Measurements from ENCODE around the gene LBHD1.
A peak's percentile ranks its signal among the peaks of the same experiment; 100 is the strongest.
"Not testable (repeated sequence)": the region's sequence is repeated elsewhere in the genome, so short reads cannot be mapped to it uniquely, and the experiment has no call there.

The LBHD1 gene

DNA sequence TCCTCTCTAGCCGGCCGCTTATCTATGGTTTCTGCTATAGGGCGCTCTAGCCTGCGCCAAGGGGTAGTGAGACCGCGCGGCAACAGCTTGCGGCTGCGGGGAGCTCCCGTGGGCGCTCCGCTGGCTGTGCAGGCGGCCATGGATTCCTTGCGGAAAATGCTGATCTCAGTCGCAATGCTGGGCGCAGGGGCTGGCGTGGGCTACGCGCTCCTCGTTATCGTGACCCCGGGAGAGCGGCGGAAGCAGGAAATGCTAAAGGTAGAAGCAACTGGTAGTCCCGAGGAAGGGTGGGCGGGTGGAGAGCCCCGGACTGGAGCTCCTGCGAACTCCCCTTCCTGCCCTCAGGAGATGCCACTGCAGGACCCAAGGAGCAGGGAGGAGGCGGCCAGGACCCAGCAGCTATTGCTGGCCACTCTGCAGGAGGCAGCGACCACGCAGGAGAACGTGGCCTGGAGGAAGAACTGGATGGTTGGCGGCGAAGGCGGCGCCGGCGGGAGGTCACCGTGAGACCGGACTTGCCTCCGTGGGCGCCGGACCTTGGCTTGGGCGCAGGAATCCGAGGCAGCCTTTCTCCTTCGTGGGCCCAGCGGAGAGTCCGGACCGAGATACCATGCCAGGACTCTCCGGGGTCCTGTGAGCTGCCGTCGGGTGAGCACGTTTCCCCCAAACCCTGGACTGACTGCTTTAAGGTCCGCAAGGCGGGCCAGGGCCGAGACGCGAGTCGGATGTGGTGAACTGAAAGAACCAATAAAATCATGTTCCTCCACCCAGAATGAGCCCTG lies at the start of gene LBHD1, which contains the start of gene UQCC3:
Gene LBHD1, minus strand, starts transcription at position 660 of the 782 bp plus-strand sequence. CDS start 2,236 bp downstream, outside the sequence.
Gene UQCC3, plus strand, starts transcription at position 66 of the 782 bp plus-strand sequence. Its CDS starts 73 bp downstream, at position 139.
- peak; percentile 71 for DNase-seq

DNA sequence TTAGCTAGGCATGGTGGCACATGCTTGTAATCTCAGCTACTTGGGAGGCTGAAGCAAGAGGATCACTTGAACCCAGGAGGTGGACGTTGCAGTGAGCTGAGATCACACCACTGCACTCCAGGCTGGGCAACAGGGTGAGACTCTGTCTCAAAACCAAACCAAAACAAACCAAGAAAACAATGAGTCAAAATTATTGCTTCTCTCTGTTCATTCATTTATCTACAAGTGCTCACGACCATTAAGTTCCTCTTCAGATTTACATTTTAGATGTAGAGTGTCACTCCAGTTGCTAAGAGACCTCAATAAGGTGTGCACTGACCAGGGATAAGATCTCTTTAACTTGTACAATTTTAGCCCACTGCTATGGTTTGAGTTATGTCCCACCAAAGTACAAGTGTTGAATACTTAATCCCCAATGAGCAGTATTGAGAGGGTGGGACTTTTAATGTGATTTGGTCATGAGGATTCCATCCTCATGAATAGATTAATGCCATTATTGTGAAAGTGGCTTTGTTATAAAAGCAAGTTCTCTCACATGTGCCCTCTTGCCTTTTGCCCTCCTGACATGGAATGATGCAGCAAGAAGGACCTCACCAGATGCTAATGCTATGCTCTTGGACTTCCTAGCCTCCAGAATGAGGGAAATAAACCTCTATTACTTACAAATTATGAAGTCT lies 47.4 kb upstream of the LBHD1 start:
- no peak for DNase-seq

DNA sequence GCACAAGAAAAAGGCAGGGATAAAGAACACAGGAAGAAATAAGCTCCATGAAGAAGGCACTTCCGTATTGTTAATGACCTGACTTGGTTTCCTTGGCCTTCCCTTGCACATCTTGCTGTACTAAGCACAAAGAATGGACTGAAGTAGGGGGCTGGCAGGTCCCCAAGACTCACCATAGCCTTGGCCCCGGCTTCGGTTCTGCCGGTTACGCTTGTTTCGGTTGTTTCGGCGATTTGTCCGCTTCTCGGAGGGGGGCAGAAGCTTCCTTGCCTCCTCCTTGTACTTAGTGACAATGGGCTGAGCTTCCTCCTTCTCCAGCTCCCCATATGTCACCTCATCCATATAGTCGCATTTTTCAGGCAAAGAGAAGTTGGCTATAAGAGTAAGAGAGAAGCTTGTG lies 44.7 kb upstream of the LBHD1 start:
- DNase-seq: no peak

DNA sequence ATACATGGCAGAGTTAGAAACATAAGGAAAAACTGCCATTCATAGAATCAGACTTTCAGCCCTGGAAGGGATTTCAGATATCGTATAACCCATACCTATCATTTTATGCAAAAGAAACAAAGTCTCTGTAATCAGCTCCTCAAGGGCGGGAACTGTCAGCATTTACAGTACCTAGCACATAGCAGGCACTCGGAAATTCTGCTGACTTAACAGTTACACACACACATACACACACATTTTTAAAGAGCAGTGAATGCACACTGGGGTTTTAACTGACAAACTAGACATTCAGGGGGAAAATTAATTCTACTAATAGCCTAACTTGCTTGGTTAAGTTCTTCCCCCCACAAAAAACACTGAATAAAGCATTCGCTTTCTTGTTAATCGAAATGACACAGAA lies 44.1 kb upstream of the LBHD1 start:
- no peak for DNase-seq

DNA sequence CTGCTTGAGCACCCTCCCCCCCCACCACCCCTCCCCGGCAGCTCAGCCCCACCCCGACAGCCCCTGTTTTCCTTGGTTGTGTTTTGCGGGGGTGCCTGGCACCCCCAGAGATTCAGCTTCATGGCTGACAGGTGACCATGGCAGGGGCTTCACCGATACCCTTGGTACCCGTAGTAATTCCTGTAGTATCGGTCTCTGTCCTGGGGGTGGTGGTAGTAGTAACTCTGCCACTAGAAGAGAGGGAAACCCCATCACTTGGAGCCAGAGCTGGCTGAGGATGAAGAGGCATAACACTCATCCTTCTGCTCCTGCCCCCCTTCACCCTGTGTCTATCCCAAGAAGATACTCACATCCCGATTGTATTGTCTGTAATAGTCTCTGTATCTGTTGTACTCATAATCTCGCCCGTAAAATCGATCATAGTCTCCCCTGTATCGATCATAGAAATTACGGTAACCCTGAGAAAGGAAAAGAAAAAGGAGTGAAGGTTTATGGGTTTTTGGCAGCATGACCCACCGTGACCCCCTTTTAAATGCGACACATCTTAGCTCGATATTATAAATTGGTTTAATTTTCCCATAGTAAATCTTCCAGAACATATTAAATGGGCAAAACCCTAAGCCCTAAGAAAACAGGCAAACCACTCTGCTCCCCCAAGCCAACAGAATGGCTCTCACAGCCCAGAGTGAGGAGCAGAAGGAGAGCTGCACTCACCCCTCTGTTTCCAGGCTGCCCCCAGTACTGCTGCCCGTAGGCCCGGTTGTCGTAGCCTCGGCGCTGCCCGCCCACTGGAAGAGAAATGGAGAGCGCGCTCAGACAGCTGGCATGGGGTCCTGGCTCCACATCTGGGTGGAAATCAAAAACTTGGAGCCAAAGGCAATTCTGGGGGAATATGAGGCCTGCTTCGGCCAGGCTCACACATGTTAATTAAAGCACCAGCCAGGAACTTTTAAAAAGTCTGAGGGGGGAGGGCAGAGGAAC lies 43.4 kb upstream of the LBHD1 start:
- DNase-seq: no peak

DNA sequence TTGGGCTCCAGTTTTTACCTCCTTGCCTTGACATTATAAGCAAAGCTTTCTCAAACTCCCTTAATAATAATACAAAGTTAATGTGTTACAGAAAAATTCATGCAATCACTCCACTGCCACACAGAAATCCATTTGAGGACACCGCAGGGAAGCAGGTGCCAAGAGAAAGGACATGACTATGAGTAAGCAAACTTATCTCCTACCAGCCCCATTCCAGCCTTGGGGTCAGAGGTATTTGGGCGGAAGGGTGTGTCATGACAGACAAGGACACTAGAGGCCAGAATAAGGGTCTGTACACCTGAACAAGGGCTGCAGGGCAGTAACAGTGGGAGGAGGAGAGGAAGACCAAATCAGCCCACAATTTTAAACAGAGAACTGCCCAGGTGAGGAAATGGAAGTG lies 41.3 kb upstream of the LBHD1 start:
- DNase-seq: no peak

DNA sequence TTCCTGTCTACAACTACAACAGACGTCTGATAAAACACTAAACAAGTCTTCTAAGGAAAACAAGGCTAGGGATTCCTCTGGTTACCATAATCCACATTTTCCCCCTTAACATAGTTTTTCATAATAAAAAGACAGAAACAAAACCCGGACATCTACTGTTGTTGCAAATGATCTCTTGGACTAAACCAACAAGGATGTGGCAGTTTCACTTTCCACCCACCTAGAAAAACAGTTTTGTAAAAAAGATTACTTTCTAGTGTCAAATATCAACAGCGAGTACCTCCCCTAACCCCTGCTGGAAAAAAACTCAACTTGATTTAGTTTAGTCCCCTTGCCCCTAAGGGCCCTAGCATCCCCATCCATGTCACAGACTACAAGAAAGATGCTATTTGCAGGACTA lies 40.8 kb upstream of the LBHD1 start:
- DNase-seq: no peak

DNA sequence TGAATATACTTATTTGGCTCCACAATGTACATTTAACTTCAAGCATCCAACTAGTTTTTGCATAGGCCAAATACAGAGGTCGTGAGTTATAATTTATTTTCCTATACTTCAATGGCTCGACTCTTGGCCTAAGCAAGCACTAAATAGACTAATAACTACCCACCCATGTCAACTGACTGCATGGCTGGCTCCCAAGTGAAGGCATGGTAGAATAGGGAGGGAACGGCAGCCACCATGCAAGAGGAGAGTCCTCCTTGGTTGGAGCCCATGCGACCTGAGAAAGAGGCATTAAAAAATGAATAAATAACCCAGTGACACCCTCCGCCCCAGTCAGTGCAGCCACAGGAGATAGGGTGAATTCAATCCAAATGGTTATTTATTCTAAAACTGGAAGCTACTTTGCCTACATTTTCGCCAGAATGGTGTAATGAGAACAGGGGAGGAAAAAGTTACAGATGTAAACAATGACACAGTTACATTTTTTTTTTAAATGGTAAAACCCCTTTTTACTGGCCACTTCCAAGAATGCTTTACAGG lies 40.3 kb upstream of the LBHD1 start:
- no peak for DNase-seq

DNA sequence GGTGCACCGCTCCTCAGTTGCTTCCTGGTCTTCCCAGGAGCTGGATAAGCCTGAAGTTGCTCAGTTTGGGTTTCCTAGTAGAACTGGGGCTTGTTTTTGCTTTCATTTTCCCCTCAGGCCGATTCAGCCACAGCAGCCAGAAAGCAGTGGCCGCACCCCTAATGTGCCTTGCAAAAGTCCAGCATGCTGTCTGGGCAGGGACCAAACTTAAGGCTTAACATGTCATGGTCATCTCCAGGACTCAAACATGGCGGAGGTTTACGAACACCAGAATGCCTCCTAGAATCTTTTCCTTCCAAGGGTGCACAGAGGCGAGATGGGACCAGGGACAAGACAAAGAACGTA lies 37.9 kb upstream of the LBHD1 start:
- DNase-seq: peak; percentile 21

DNA sequence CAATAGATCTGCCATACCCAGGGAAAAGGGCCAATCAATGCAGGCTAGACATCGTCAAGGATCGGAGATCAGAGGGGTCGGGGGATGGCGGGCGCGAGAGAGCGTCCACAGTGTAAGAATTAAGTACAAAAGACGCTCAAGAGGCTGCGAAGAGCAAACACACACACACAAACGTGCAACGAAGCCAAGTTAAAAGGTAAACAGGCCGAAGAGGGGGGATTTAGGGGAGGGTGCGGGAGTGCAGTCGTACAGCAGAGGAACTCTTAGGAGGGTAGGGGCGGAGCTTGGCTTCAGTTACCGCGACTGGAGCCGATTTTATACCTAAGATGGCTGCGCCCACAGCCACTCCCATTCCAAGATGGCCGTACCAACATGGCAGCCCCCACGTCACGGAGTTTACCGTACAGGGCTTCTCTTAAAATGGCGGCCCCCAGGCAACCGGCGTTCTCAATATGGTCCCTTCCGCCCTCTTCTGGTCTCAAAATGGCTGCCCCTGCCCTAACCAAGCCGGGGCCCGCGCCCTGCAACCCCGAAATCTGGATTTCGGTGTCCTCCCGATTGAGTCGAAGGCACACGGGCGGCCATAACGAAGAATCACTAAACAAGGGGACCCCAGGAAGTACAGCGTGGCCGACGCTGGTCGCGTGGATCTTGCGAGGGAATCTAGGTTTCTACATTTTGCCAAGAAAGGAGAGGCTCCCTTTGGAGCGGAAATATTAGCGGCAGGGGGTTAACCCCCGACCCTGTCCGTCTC lies 37.4 kb upstream of the LBHD1 start:
- peak; percentile 93 for DNase-seq

DNA sequence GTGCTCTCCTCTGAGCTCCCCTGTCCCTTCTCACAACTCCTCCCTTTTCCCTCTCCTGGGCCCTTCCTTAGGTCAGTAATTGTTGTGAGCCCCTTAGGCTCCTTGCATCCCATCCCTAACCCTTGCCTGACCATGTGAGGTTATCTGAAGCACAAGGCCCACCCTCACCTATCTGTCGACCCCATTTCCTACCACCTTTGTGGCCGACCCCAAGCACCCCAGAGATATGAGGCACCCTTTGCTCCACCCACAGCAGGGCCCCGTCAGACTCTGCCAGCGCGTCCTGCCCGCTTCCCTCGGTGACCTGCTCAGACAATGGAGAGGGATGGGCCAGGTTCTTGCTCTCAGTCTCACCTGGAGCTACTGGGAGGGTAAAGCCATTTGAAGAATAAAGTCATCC lies 36.7 kb upstream of the LBHD1 start:
- DNase-seq: peak; percentile 53

DNA sequence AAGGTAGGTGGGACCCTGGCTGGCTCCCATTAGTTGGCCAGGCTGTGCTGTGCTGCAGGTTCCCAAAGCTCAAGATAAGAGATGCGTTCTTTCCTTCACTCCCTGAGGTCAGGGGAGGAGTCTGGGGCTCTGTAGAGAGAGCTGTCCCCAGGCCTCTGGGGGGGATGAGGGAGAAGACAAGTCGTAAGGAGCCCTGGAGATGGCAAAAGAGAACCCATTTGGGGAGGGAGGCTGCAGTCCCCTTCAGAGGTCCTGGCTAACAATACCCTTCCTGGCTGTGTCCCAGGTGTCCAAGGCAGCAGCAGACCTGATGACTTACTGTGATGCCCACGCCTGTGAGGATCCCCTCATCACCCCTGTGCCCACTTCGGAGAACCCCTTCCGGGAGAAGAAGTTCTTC lies 36.3 kb upstream of the LBHD1 start:
- no peak for DNase-seq

DNA sequence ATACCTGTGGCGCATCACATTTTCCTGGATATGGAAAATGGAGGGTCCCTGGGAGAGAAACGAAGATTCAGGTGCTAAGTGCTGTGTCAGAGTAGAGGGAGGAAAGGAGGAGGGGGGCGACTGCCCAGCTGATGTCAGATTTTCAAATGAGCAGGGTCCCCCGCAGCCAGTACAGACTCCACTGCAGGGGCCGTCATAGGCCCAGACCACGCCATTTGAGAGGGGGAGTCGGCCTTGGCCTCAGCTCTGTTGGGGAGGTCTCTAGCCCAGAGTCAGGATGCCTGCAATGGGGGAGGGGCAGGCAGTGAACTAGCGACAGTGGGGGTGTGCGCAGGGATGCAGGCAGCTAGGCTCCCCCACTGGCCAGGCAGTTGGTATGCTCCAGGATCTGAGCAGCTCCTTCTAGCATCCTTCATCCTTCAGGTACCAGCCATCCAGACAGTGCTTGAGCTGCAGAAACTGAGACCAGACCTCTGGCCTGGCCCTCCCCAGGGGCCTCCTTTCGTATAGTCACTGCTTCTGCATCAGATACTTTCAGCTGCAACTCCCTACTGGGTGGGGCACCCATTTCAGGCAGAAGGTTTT lies 35.3 kb upstream of the LBHD1 start, which contains the start of the genes BSCL2 and GNG3:
Gene BSCL2, minus strand, starts transcription at position 148 of the 585 bp plus-strand sequence. CDS start 229 bp downstream, outside the sequence.
Gene GNG3, plus strand, starts transcription at position 400 of the 585 bp plus-strand sequence. CDS start 620 bp downstream, outside the sequence.
- no peak for DNase-seq

DNA sequence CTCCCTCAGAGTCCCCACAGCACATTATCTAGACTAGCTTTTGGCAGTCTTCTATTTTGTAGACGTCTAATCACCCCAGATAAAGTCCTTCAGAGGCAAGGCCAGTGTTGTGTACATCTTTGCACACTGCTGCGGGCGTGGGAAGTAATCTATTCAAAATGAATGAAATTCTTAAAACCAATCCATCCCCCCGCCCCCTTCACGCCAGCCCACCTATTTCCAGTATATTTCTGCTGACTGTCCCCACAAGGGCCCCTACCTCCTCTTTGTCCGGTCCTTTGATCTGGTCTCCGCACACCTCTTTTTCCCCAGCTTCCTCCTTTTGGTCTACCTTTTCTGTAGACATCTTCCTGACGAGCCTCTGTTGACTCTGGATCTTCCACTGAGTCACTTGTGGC lies 34.8 kb upstream of the LBHD1 start:
- no peak for DNase-seq

DNA sequence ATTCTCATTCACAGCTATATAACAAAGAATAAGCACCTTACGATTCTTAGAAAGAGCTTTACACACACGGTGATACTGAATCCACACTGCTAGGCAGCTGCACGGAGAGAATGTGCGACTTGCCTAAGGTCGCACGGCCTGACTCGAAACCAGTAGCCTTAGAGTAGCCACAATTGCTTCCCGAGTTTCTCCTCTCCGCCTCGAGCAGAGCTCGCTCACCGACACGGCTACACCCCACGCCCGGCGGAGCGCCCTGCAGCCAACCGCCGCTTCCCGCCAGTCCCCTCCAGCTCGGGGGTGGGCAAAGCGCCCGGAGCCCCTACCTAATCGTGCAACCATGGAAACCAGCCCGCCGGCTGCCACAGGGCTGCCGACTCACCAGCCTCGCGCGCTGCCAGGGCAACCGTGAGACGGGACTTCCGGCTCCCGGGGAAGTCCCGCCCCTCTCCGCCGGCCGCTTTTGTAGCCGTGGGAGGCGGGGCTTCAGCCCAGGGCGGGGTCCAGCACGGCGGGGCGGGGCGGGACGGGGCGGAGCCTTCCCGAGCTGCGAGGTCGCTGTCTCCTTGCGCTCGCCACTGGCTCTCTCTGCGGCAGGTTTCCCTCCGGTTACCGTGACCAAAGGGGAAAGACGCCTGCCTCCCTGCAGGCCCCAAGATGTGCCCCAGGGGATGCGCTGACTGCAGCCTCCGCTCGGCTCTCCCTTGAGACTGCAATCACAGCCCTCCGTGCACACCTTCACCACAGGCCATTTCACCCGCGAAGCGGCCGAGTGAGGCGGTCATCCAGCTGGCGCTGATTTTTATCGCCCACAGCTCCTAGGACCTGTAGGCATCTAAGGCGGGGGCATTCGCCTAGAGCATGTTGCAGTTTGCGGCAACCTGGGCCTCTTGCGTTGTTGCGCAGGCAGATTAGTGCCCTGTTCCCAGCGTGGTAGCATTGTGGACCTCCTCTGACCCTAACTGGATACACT lies 34.1 kb upstream of the LBHD1 start:
- peak; percentile 95 for DNase-seq

DNA sequence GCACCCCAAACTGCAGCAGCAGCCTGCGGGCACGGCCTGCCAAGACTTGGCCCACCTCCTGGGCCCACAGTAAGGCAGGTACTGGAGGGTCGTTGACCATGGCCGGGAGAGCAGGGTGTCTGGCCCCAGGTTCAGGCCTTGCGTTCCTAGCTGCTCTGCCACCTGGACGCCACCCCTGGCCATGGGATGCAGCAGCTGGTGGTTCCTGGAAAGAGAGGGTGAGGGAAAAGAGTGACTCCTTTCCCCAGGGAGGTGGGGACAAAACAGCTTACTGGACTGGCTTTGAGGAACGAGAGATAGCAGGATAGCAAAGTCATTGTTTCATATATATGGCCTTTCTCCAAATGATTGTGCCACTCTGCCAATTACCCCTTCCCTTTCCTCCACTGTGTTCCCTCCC lies 33.3 kb upstream of the LBHD1 start:
- DNase-seq: no peak

DNA sequence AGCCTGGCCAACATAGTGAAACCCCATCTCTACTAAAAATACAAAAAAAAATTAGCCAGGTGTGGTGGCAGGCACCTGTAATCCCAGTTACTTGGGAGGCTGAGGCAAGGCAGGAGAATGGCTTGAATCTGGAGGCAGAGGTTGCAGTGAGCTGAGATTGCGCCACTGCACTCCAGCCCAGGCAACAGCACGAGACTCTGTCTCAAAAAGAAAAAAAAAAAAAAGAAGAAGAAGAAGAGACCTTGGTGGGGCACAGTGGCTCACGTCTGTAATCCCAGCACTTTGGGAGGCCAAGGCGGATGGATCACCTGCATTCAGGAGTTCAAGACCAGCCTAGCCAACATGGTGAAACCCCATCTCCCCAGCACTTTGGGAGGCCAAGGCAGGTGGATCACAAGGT lies 31.9 kb upstream of the LBHD1 start:
- DNase-seq: not testable (repeated sequence)

DNA sequence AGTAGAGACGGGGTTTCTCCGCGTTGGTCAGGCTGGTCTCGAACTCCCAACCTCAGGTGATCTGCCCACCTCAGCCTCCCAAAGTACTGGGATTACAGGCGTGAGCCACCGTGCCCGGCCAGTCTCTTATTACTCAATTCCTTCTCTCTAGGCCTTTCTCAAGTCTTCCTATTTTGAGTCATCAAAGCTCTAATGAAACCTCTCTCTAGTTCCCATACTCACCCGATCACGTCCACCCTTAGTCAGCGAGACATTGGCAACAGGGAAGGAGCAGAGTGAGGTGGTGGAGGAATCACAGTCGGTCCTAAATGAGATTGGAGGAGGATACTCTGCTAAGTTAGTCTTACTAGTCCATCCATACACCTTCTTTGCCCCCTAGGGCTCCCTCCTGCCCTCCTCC lies 30.2 kb upstream of the LBHD1 start:
- DNase-seq: no peak

DNA sequence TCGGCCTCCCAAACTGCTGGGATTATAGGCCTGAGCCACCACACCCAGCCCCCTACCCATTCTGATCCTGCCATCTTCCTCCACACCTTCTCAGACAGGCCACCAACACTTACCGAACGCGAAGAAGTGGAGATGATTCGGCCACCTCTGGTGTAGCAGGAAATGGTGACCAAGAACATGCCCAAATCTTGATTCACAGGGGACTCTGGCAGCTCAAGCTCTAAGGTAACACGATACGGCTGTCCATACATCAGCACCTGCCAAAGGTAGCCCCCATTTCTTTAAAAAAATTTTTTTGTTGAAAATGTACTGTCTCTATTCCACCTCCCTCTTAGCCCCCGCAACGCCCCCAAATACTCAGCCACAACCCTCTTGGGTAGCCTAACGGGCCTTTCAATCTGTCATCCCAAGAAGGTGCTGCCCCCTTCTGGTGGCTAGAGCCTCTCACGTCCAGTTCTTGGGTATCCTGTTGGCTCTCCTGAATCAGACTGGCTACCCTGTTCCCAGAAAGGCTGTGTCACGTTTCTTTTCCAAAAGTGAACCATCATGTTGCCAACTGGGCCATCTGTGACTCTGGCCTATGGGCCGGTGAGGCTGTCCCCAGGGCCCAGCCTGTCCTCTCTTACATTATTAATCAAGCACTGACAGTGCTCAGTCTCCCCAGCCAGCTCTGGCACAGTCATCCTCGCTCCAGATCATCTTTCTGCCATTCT lies 22.5 kb upstream of the LBHD1 start:
- peak; percentile 74 for DNase-seq

DNA sequence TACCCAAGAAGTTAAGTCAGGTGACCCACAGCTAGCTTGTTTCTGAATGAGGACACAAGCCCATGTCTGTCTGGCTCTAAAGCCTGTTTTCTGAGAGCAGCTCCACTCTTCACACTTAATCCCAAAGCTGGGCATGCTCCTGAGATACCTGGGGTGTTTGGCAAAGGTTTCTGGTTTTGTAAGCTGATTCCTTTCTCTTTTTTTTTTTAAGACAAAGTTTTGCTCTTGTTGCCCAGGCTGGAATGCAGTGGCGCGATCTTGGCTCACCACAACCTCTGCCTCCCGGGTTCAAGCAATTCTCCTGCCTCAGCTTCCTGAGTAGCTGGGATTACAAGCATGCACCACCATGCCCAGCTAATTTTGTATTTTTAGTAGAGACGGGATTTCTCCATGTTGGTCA lies 21.6 kb upstream of the LBHD1 start:
- DNase-seq: not testable (repeated sequence)
